ENCODE results near the gene SLC6A11. TPM values are rescaled to one million over a fixed set of nuclear protein-coding genes. Genes with fewer than 3 reads are reported as not detected.

SLC6A11 gene
- total RNA-seq, 1 experiment from 2014 or later: 0.85 TPM

DNA sequence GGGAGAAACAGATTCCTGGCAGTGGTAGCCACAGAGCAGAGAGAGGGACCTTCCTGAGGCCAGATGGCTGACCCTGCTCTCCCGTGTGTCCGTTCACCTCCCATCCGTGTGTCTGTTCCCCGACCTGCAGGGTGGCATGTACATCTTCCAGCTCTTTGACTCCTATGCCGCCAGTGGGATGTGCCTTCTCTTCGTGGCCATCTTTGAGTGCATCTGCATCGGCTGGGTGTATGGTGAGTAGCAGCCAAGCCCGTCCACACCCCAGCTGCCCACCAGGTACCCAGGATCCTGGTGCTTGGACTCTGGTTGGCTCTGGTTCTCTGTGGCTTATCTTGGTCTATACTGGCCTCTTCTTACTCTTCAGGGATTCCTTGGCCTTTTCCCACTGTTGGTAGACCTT lies 117.0 kb downstream of the SLC6A11 start:
- no peak for DNase-seq (ENCODE audit: low spot score)
- no peaks in the 10 kb centered on the region for H3K36me3 Mint-ChIP-seq
- no peak overlapping the region for H3K4me3 Mint-ChIP-seq
- H3K27me3 Mint-ChIP-seq (ENCODE audit: low read depth): no peaks in the 10 kb centered on the region
- H3K4me1 Mint-ChIP-seq: peaks cover 9% of the 10 kb centered on the region
- no peak overlapping the region for H3K27ac Mint-ChIP-seq
- ChIA-PET POLR2A (no interaction called here), CTCF (interaction anchor here (1.5 to 2.1 kb wide), 3 partner anchors 9 to 127 kb away, joined by 5 to 8 read pairs (median 5); no protein-coding TSS in a partner anchor)
- no peaks in the 10 kb centered on the region for H3K9me3 Mint-ChIP-seq
- TF ChIP-seq ZNF396 (CRISPR knock-in tag; IDR thresholded peaks at IDR 0.05; ENCODE audit: borderline replicate concordance) (no peak), ZBTB21 (CRISPR knock-in tag; IDR thresholded peaks at IDR 0.05; ENCODE audit: borderline replicate concordance) (no peak), ZNF423 (CRISPR knock-in tag; IDR thresholded peaks at IDR 0.05) (no peak), ATF1 (CRISPR knock-in tag; IDR thresholded peaks at IDR 0.05) (no peak), TCF7 (CRISPR knock-in tag; IDR thresholded peaks at IDR 0.05; ENCODE audit: low read depth) (no peak), PRDM15 (CRISPR knock-in tag; IDR thresholded peaks at IDR 0.05) (no peak), KAT7 (CRISPR knock-in tag; IDR thresholded peaks at IDR 0.05; ENCODE audit: borderline replicate concordance) (no peak), IRF2 (CRISPR knock-in tag; IDR thresholded peaks at IDR 0.05; ENCODE audit: borderline replicate concordance, low read depth) (no peak), NR3C1 (CRISPR knock-in tag; conservative IDR thresholded peaks at IDR 0.05; ENCODE audit: low read depth) (no peak), ZNF219 (CRISPR knock-in tag; IDR thresholded peaks at IDR 0.05; ENCODE audit: borderline replicate concordance) (no peak), USF2 (CRISPR knock-in tag; IDR thresholded peaks at IDR 0.05) (no peak), ZNF671 (CRISPR knock-in tag; IDR thresholded peaks at IDR 0.05) (no peak), ATF6 (CRISPR knock-in tag; IDR thresholded peaks at IDR 0.05) (no peak), ZNF138 (CRISPR knock-in tag; conservative IDR thresholded peaks at IDR 0.05) (no peak)
- TF ChIP-seq, protein P1, sequence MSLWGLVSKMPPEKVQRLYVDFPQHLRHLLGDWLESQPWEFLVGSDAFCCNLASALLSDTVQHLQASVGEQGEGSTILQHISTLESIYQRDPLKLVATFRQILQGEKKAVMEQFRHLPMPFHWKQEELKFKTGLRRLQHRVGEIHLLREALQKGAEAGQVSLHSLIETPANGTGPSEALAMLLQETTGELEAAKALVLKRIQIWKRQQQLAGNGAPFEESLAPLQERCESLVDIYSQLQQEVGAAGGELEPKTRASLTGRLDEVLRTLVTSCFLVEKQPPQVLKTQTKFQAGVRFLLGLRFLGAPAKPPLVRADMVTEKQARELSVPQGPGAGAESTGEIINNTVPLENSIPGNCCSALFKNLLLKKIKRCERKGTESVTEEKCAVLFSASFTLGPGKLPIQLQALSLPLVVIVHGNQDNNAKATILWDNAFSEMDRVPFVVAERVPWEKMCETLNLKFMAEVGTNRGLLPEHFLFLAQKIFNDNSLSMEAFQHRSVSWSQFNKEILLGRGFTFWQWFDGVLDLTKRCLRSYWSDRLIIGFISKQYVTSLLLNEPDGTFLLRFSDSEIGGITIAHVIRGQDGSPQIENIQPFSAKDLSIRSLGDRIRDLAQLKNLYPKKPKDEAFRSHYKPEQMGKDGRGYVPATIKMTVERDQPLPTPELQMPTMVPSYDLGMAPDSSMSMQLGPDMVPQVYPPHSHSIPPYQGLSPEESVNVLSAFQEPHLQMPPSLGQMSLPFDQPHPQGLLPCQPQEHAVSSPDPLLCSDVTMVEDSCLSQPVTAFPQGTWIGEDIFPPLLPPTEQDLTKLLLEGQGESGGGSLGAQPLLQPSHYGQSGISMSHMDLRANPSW (CRISPR knock-in tag; conservative IDR thresholded peaks at IDR 0.05; ENCODE audit: low read depth): no peak
- TF ChIP-seq, protein P2, sequence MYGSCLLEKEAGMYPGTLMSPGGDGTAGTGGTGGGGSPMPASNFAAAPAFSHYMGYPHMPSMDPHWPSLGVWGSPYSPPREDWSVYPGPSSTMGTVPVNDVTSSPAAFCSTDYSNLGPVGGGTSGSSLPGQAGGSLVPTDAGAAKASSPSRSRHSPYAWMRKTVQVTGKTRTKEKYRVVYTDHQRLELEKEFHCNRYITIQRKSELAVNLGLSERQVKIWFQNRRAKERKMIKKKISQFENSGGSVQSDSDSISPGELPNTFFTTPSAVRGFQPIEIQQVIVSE (CRISPR knock-in tag; IDR thresholded peaks at IDR 0.05; ENCODE audit: borderline replicate concordance): no peak
- TF ChIP-seq, protein P3, sequence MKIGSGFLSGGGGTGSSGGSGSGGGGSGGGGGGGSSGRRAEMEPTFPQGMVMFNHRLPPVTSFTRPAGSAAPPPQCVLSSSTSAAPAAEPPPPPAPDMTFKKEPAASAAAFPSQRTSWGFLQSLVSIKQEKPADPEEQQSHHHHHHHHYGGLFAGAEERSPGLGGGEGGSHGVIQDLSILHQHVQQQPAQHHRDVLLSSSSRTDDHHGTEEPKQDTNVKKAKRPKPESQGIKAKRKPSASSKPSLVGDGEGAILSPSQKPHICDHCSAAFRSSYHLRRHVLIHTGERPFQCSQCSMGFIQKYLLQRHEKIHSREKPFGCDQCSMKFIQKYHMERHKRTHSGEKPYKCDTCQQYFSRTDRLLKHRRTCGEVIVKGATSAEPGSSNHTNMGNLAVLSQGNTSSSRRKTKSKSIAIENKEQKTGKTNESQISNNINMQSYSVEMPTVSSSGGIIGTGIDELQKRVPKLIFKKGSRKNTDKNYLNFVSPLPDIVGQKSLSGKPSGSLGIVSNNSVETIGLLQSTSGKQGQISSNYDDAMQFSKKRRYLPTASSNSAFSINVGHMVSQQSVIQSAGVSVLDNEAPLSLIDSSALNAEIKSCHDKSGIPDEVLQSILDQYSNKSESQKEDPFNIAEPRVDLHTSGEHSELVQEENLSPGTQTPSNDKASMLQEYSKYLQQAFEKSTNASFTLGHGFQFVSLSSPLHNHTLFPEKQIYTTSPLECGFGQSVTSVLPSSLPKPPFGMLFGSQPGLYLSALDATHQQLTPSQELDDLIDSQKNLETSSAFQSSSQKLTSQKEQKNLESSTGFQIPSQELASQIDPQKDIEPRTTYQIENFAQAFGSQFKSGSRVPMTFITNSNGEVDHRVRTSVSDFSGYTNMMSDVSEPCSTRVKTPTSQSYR (CRISPR knock-in tag; IDR thresholded peaks at IDR 0.05): no peak
- TF ChIP-seq, protein P4, sequence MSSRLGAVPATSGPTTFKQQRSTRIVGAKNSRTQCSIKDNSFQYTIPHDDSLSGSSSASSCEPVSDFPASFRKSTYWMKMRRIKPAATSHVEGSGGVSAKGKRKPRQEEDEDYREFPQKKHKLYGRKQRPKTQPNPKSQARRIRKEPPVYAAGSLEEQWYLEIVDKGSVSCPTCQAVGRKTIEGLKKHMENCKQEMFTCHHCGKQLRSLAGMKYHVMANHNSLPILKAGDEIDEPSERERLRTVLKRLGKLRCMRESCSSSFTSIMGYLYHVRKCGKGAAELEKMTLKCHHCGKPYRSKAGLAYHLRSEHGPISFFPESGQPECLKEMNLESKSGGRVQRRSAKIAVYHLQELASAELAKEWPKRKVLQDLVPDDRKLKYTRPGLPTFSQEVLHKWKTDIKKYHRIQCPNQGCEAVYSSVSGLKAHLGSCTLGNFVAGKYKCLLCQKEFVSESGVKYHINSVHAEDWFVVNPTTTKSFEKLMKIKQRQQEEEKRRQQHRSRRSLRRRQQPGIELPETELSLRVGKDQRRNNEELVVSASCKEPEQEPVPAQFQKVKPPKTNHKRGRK (CRISPR knock-in tag; IDR thresholded peaks at IDR 0.05; ENCODE audit: borderline replicate concordance): no peak
- TF ChIP-seq, protein P5, sequence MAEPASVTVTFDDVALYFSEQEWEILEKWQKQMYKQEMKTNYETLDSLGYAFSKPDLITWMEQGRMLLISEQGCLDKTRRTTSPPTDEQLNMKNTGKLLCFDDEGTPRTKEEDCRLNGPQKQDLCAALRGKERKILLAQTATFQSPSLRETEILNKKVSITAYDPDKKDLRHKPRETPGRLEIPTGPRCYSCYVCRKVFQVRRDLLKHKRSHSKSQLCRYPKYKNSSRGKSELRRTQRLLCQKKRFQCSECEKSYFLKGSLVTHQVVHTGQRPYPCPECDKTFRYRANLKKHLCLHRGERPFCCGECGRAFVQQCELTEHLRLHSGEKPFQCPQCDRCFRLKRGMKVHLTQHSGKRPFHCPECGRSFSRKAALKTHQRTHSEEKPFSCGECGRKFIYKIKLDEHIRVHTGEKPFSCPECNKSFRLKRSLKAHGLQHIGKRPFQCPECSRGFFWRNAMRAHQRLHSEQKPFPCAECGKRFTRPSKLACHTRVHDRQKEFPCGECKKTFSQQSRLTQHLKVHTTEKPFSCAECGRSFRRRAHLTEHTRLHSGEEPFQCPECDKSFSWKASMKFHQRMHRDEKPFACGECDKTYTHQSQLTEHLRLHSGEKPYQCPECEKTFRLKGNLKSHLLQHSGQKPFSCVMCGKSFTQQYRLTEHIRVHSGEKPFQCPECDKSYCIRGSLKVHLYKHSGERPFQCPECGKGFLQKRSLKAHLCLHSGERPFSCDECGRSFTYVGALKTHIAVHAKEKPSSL (CRISPR knock-in tag; conservative IDR thresholded peaks at IDR 0.05): no peak
- no peak for ATAC-seq

All from WTC11 (cell line).